CD4-positive, alpha-beta T cell treated with Interferon gamma for 1 hour (primary cell): ENCODE results near the gene TM7SF2.
A peak's percentile ranks its signal among the peaks of the same experiment; 100 is the strongest.

Experiments
- DNase-seq: peaks from one replicate; pipeline ENCODE4 v3.0.0-alpha.2; 2020

TM7SF2 gene

DNA sequence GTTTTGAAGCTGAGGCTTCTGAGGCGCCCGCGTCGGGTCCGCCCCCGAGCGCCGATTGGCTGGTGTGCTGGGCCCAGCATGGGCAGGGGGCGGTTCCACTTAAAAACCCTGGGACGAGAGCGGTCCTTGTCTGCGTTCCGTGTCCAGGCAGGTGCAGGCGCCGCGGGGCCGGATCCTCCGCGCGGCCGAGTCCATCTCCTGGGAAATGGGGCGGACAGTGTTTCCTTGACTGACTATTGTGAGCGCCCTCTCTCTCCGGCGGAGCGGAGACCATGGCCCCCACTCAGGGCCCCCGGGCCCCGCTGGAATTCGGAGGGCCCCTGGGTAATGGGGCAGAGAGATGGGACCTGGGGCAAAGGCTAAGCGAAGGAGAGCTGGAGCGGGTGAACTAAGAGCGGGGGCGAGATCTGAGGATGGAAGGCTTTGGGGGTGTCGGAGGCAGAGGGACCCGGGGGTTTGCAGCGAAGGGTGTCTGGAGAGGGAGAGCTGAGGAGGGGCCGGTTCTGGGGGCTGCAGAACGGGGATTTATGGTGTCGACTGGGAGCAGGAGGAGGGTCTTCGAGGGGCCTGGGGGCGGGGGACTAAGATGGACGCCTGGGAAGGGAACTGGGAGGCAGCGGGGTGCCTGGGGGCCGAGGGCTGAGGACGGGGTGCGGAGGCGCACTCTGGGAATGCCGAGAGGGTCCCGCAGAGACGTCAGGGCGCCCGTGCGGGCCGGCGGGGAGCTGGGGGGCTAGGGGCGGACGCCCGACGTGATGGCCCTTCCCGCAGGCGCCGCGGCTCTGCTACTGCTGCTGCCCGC lies at the start of gene TM7SF2:
Gene TM7SF2, plus strand, starts transcription at position 129 of the 802 bp plus-strand sequence. Its CDS starts 144 bp downstream, at position 273.
- peak; percentile 94 for DNase-seq

DNA sequence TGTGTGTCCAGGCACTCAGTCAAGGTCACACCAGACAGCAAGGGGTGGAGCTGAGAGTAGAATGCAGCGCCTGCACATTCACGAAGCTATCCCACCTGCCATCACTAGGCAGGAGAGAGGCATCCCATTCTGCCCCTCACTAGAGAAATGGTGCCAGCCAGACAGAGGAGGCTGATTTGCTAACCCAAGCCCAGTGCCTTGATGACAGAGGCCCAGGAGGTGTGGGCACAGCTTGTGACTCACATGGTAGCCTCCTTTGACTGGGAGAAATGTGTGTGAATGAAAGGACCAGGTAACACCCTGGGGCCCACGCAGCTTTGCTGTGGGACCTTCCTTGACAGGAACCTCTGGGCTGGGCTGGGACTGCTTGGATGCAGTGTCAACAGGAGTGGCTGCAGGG lies 48.1 kb upstream of the TM7SF2 start:
- DNase-seq = no peak

DNA sequence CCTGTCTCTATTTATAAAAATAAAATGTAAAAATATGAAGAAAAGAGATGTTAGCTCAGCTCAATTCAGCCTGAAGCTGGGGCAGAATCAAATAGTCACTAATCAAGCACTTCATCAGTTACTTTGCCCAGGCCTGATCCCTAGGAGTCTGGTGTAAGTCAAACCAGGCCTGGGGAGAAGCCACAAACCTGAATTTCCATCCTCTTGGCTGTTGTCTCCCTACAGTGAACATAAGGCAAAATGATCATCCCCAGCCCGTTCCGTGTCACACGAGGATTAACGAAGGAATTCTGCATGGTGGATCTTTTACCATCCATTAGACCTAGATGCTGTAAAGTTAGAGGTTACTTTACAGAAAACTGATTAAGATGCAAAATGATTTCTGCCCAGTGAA lies 46.8 kb upstream of the TM7SF2 start:
- DNase-seq = no peak

DNA sequence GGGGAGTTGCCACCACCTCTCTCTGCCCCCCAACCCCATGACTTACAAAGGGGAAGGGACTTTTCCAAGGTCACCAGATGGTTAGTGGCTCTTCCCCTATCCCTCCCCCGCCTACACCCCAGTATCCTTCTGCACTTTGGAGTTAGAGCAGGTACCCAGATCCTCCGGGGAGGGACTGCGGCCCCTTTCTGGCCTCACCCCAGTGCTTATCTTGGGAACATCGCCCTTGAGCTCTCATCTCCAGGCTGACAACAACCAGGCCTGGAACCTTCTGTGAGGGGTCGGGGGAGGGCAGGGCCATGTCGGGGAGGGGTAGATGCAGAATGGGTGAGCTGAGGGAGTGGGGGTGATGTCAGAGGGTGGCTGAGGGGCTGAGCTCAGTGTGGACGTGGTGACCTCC lies 45.8 kb upstream of the TM7SF2 start:
- no peak for DNase-seq

DNA sequence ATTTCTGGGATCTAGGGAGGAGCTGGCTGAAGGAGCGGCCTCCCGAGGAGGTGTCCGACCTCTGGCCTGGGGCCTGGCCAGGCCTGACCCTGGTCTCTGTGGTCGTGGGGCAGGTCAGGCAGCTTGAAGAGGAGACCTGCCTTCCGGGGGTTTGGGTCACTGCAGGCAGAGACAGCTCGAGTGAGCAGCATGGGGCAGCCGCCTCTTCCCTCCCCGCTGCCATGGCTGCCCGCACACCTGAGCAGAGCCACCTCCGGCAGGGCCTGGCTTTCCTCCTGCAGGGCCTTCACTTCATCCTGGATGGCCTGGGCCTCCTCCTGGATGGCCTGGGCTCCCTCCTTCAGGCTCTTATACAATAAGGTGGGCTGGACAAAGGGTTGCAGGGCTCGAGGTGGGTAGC lies 45.4 kb upstream of the TM7SF2 start:
- DNase-seq = no peak

DNA sequence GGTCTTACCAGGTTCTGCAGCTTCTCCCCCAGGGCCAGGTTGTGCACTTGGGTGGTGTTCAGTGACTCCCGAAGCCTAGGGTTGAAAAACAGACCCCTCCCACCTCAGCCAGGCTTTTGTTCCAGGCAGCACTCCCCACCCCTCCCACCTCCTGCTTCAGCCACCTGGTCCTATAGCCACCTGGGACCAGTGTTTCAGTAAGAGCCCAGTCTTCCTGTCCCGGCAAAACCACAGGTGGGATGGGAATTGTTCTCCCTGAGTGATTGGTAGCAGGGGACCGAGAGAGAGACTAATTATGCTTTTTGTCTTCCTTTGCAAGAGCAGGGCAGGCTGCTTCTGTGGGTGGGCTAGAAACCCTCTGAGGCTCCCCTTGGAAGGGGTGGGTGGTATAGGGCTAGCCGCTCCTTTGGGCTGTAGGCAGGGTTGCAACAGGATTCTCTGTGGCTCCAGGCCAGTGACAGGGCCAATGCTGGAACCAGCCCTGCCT lies 44.8 kb upstream of the TM7SF2 start:
- no peak for DNase-seq

DNA sequence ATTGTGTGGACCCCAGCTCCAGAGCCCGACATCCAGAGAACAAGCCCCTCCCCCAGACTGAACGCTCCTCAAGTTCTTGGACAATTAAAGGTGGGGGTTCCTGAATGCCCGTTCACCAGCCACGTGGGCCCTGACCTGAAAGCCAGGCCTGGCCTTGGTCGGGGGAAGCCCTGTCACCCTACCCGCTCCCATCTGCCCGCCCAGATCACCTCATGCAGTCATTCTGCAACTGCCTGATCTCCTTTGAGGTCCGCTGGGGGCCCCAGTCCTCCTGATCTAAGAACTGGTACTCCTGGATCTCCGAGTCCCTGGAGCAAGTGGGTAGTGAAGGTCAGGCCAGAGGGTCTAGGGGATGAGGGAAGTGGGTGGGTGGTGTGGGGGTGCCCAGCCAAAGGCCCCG lies 44.2 kb upstream of the TM7SF2 start:
- no peak for DNase-seq

DNA sequence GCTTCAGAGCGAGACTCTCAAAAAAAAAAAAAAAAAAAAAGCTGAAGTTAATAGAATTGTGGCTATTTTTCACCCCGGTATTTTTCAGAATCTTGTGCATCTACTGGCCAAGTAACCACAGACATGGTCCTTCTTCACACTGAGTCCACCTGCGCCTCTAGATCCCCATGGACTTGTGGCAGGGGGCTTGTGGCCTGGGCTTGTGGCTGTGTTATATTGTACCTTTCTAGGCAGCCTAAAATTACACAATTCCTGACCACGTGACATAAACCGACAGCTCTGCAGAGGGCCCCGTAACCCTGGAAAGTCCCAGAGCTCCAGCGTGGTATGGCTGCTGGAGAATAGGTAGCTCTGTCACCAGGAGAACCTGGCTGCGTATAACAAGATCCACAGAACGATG lies 42.5 kb upstream of the TM7SF2 start:
- DNase-seq = no peak

DNA sequence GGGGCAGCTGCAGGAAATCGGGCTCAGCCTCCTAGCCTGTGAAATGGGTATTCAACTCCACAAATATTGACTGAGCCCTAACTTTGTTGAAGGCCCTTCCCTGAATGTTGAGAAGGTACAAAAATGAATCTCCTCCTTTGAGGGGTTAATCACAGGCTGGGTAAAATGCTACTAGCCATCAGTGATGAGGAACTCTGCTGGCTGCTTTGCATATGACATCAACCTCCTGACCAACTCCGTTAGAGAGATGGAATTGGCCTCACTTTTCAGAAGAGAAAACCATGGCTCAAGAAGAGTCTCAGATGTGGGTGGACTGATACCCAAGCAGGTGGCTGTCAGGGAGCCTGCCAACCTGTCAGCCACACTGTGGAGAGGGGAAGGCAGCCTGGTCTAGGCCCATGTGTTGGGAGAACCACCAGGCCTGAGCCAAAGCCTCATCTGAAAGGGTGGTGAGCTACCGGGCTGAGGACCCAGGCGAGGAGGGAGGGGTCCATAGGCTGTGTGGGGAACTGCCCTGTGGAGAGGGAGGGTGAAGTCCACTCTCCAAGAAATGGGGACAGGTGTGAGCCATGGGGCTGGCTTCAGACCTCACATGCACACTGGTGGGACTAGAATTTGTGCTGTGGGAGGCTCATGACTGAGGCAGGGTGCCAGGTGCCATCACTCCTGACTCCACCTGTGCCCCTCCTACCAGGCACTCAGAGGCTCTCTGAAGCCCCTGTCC lies 39.6 kb upstream of the TM7SF2 start:
- DNase-seq = no peak

DNA sequence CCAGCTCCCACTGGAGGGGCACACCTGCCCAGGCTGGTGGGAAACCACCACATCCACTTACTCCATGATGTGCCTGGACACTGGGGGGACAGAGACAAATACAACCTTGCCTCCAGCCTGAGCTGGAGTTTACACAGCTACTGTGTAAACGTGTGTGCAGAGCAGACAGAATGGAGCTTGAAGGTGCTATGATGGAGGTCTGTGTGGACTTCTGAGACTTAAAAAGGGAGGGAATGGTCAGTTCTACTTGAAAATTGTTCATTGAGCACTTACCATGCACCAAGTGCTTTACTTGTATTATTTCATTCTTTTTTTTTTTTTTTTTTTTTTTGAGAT lies 39.1 kb upstream of the TM7SF2 start:
- no peak for DNase-seq

DNA sequence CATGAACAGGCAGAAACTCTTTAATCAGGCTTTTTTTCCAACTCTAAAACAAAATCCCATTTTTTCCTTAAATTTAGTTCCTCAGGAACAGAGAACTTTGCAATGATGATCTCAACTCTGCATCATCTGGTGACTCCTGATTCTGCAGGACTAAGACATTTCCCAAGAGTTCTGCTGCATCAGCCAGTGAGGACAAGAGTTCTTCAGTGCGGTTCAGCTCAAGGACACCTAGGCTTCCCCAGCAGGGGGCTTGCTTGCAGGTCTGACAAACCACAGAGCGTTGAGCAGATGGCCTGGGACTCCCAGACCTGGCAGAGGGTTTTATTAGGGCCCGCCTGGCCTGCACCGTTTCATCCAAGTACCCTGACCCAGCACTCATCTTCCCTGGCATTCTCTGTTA lies 34.2 kb upstream of the TM7SF2 start:
- DNase-seq = no peak

DNA sequence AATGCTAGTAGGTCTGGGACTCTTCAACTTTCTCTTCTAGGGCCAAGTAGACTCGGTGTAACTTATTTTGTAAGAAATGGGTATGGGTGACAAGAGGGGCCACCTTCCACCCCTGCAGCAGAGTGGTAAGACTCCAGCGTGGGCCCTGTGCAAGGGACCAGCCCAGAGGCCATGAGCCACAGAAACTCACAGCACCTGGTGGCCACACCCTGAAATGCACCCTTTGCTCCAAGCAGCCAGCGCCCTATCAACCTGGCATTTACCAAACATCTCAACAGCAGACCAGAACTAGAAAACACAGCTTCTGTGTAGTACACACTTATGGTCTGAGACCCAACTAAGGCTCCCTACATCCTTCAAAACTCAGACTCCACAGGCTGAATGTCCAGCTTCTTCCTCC lies 33.5 kb upstream of the TM7SF2 start:
- DNase-seq = peak; percentile 66

DNA sequence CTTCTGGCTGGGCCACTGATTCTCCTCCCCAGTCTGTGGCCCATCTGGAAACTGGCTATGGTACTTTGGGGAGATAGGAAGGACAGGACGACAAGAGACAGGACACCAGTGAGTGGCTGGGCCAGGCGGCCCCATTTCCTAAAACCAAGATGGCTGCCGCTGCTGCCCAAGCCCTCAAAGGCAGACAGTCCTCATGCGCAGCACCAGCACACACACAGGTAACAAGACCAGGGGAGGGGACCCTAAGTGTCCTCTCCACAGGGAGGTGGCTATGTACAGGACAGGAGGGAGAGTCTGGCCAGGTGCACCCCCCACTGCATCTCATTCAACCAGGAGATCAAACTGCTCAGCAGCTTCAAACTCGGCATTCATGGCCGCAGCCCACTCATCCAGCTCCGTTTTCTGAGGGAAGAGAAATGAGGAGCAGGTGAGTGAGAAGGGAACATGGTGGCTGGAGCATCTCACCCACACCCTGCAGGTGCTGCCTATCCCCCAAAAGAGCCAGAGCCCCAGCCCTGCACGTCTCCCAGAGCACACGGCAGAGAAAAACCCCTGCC lies 32.8 kb upstream of the TM7SF2 start:
- DNase-seq = no peak

DNA sequence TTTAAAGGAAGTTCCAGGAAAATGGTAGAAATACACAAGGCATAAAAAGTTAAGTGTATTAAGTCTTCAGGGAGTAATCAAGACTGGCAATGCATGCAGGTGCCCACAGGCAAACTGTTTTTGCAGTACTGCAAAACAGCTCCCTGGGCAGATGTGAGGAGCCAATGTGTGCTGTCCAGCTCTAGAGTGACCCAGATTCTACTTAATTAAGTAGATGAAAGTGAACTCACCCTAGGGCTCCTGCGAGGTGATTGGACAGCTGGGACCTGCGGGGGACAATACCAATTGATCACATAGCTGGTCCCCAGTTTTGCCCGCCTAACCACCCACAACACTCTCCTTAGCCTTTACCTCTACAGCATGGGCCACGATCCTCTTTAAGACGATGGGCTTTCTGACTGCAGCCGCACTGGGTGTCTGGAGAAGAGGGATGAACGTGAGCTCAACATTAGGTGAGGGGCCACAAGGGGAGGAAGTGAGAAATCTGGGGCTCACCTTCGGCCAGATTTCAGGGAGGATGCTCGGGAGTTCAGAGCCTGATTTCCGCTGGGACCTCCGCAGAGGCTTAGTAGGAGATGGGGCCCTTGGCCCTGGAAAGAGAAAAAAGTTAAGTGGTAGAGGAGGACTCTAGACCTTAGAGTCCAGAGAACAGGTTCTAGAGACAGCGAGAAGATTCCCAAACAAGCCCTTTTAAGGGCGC lies 28.4 kb upstream of the TM7SF2 start:
- no peak for DNase-seq

DNA sequence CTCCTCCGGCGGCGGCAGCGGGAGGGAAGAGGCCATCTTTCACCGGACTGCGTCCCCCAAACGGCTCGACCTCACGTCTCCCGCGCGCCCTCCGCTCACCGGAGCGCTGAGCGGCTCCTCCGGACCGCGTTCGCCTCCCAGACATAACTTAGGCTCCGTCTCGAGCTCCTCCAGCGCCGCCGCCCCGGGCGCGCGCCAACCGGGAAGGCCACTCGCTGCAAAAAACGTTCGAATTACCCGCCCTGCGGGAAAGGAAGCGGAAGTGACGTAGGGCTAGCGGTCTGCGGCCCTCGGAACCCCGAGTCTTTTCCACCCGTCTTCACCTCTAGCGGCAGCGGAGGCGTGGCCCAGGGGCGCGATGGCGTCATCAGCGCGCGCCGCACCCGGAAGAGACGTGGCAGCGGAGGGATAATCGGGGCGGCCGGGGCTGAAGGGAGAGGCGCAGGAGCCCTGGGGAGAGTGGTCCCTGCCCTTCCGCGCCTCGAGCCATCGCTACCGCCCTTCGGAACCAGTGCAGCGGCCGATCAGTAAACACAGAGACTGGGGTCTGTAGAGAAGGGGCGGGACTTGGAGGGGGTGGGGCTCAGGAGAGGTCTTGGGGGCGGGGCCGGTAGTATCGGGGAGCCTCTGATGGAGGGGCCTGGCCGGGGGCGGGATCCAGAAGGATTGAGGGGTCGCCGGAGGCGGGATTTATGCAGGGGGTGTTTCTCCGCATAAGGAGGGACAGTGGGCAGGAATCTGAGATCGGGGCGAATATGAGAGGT lies 27.7 kb upstream of the TM7SF2 start, which contains the start of the genes CDCA5 and ZFPL1:
Gene CDCA5, minus strand, starts transcription at position 207 of the 764 bp plus-strand sequence. Its CDS starts 62 bp downstream, at position 145.
Gene ZFPL1, plus strand, starts transcription at position 389 of the 764 bp plus-strand sequence. CDS start 477 bp downstream, outside the sequence.
- DNase-seq = peak; percentile 96

DNA sequence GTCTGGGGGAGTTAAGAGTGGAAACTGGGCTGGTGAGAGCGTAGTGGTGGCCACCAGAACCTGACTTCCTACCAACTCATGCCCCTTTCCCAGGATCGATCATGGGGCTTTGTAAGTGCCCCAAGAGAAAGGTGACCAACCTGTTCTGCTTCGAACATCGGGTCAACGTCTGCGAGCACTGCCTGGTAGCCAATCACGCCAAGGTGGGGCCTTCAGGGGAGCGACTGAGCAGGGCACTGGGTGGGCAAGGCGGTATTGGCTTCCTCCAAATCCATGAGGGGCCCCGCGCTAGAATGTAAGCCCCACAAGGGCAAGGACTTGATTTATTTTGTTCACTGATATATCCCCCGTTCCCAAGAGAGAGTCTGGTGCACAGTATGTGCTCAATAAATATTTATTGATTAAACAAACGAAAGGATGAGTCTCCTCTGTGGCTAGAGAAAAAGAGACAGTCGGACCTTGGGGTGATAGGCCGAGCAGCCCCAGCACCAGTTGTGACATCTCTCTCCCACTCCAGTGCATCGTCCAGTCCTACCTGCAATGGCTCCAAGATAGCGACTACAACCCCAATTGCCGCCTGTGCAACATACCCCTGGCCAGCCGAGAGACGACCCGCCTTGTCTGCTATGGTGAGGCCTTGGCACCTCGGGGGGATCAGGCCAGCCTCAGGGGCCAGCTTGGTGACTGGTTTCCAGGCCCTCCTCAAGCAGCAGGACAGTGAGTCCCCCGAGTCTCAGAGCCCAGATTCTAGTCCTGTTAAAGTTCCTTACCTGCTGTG lies 26.9 kb upstream of the TM7SF2 start:
- DNase-seq = no peak

DNA sequence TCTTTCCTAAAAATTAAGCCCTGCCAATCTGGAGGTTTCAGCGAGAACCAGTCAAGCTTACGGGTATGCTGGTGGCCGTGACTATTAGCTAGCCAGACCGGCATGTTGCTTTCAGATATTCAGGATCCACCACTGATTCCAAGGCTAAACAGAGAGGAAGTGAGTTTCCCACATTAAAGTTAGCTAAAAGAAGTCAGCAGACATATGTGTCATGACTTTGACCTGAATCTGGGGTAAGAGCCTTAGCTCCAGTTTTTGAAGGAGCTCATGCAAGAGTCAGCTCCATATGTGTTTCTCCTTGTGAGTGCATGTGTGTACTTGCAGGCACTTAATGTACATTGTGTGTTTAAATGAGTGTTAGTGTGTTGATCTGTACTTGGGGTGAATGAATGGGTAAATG lies 26.2 kb upstream of the TM7SF2 start:
- DNase-seq = no peak

DNA sequence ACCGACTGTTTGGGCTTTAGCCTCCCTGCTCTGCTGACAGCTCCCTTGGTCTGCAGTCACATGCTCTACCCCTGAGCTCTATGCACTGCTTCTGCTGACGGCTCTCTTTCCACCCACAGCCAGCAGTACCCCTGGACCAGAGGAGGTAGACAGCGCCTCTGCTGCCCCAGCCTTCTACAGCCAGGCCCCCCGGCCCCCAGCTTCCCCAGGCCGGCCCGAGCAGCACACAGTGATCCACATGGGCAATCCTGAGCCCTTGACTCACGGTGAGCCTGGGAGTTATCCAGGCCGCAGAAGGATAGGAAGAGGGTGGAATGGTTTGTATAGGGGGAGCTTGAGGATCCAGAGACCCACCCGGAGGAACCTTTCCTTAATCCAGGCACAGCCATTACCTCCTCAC lies 24.9 kb upstream of the TM7SF2 start:
- DNase-seq = no peak

DNA sequence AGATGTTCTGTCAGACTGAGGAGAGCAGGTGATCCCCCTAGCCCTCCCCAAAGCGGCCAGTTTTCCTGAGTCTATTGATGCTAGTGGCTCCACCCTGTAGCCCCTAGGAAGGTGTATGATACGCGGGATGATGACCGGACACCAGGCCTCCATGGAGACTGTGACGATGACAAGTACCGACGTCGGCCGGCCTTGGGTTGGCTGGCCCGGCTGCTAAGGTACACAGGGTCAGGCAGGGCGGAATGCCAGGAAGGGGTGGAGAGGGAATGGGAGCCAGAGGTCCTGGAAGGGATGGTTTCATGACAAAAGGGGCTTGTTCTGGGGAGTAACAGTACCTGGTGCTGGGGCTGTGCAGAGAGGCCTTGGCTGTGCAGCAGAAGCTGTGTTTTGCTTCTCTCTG lies 24.5 kb upstream of the TM7SF2 start:
- no peak for DNase-seq

DNA sequence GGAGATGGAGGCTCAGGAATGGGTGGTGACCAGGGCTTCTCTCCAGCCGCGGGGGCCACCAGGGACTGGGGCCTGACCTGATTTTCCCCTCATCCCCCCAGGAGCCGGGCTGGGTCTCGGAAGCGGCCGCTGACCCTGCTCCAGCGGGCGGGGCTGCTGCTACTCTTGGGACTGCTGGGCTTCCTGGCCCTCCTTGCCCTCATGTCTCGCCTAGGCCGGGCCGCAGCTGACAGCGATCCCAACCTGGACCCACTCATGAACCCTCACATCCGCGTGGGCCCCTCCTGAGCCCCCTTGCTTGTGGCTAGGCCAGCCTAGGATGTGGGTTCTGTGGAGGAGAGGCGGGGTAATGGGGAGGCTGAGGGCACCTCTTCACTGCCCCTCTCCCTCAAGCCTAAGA lies 23.8 kb upstream of the TM7SF2 start:
- no peak for DNase-seq

DNA sequence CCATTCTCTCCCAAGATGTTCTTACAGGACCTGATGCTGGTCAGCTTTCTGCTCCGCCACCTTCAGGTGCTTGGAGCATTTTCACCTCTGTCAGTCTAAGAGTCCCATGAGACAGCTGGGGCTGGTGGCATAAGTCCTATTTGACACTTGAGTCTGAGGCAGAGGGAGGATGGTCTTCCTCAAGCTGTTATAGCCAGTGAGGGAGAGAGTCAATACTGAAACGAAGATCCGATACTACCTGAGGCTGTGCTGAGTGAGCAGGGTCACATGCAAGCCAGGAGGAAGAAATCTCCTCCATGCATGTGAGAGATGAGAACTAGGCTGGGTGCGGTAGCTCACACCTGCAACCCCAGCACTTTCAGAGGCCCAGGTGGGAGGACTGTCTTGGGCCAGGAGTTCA lies 22.1 kb upstream of the TM7SF2 start:
- no peak for DNase-seq

DNA sequence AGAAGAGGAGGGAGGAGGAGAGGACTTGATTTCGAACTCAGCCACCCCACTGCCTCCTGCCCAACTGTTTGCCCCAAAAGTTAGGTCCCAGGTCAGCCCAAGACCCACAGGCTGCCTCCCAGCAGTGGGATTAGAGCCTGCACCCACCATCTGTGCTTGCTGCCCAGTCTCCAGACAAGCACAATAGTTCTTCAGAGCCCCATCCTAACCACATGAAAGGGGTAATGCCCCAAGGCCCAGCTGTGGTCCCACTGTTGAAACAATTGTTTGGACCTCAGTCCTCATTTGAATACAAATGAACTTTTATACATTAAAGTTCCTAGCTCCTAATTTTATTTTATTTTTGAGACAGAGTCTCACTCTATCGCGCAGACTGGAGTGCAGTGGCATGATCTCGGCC lies 21.0 kb upstream of the TM7SF2 start:
- DNase-seq = no peak
